ENCODE measurements around the gene MREG.
"Not testable (repeated sequence)": the region's sequence is repeated elsewhere in the genome, so short reads cannot be mapped to it uniquely, and the experiment has no call there.

Gene MREG

DNA sequence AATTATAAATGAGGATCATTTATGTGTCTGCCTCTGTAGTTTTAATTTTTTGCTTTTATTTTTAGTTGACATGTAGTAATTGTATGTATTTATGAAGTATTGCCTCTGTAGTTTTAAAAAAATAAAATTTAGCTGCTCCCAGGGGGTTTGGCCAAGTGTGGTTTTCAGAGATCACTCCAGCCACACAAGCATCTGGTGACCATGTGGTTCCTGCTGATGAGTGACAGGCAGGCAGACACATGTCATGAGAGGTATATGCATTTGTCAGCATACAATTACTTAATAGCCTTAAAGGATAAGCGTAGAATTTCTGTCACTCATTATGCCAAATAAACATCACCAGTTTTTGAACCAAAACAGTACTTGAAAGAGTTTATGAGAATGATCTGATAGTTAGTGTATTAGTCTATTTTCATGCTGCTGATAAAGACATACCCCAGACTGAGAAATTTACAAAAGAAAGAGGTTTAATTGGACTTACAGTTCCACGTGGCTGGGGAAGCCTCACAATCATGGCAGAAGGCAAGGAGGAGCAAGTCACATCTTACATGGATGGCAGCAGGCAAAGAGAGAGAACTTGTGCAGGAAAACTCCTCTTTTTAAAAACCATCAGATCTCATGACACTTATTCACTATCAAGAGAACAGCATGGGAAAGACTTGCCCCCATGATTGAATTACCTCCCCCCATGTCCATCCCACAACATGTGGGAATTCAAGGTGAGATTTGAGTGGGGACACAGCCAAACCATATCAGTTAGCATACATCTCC is 29.6 kb downstream of the MREG start:
- H3K4me3 Mint-ChIP-seq = no peak overlapping the region
- H3K4me1 Mint-ChIP-seq = no peaks in the 10 kb centered on the region
- no peaks in the 10 kb centered on the region for H3K27me3 Mint-ChIP-seq
- H3K36me3 Mint-ChIP-seq = peaks cover 24% of the 10 kb centered on the region
- no peak overlapping the region for H3K27ac Mint-ChIP-seq
- H3K9me3 Mint-ChIP-seq = no peaks in the 10 kb centered on the region

DNA sequence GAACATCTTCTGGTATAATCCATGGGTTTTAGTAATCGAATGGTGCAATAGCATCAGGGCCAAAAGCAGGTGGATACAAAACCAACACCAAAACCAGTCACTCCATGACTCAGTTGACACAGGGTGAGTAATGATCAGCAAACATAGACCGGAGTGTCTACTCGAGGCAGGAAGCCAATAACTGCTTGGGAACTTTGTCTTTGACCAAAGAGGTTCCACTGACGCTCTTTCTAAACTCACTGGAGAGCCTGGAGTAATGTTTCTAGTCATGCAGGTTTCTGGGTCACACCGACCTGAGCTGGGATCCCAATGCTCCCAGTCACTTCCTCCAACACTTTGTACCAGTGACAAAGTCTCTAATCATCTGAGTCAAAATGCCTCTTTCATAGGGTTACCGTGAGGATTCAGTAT is 30.9 kb downstream of the MREG start:
- Mint-ChIP-seq H3K27ac (no peak overlapping the region), H3K4me3 (no peak overlapping the region), H3K36me3 (peaks cover 29% of the 10 kb centered on the region), H3K4me1 (peaks cover 5% of the 10 kb centered on the region), H3K9me3 (no peaks in the 10 kb centered on the region), H3K27me3 (no peaks in the 10 kb centered on the region)

DNA sequence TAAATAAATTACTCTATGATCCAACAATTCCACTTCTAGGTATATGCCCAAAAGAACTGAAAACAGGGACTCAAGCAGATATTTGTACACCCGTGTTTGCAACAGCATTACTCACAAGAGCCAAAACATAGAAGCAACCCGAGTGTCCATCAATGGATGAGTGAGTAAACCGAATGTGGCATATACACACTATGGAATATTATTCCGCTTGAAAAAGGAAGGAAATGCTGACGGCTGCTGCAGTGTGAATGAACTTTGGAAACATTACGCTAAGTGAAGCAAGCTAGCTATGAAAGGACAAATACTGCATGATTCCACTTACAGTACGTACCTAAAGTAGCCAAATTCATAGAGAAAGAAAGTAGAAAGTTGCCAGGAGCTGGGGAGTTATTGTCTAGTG is 32.2 kb downstream of the MREG start:
- peaks cover 27% of the 10 kb centered on the region for H3K36me3 Mint-ChIP-seq
- no peak overlapping the region for H3K4me3 Mint-ChIP-seq
- H3K27ac Mint-ChIP-seq = no peak overlapping the region
- no peaks in the 10 kb centered on the region for H3K27me3 Mint-ChIP-seq
- no peaks in the 10 kb centered on the region for H3K9me3 Mint-ChIP-seq
- H3K4me1 Mint-ChIP-seq = peaks cover 5% of the 10 kb centered on the region

DNA sequence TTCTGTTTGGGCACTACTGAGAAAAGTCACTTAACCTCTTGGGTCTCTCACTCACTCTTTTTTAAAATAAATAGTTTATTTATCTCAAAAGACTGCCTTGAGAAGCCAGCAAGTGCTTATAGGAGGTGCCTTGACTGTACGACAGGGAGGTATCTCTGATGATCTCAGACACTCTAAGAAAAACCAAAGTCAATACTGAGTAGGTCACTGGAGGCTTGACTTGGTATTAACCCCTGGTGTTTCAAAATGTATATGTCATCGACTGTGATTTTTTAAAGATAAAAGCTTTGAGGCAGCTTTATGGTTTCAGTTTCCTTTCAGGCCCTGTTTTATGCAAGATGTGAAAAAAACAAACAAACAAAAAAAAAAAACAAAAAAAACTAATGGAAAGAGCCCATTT is 33.7 kb downstream of the MREG start:
- peaks cover 23% of the 10 kb centered on the region for H3K36me3 Mint-ChIP-seq
- no peaks in the 10 kb centered on the region for H3K9me3 Mint-ChIP-seq
- H3K4me3 Mint-ChIP-seq = no peak overlapping the region
- H3K27me3 Mint-ChIP-seq = no peaks in the 10 kb centered on the region
- peaks cover 5% of the 10 kb centered on the region for H3K4me1 Mint-ChIP-seq
- H3K27ac Mint-ChIP-seq = no peak overlapping the region

DNA sequence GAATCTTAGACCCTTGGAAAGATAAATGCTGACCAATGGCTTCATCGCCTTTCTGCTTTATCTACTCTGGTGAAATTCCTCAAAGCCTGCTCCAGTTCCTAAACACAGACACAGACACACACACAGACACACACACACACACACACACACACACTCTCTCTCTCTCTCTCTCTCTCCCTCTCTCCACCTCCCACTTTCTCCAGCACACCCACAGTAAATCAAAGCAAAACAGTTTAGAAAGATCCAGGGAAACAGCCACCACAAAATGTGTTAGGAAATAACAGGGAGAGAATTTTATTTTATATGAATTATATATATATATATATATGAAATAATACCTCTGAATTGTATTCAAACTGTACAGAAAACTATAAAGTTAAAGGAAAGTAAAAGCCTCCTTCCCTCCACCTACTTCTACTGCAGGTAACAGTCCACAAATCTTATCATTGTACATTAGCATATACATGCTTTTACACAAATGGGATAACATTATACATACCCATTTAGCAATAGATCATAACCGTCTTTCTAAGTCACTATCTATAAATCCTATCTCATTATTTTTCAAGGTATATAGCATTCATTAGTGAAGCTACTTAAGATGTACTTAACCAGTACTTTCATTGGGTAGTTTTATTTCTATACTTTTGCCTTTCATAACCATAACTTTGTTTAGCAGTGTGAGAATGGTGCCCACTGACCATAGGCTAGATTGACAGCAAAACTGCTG is 38.5 kb downstream of the MREG start:
- no peak overlapping the region for H3K27ac Mint-ChIP-seq

DNA sequence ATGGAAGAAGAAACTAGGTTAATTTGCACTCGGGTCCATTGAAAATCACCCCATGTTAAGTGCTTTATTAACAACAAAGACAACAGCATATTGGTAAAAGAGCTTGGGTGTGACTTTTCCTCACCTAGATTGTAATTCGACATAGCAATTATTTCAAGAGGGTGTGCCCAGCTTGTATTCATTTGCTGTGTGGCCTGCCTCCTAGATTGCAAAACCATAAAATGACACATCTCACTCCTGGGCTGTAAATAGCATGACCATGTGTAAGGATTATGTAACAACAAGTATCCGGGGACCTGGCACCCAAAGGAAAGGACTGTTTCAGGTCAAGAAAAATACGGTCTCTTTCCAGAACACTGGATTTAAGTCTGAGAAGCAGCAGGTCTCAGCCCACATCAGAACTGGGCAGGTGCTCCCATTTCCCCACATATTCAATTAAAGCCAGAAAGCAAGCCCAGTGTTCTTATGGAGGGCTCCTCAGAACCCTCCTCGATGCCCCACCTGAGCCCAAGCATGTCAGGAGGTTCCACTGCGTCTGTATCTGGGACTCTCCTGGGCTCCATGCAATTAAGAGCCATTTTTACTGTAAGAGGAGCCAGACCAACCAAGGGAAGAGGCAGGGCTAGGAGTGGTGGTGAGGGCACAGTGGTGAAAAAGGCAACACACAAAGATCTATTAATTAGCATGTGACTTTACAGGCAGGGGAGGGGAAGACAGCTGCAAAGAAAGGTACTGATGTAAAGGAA is 39.2 kb downstream of the MREG start:
- no peaks in the 10 kb centered on the region for H3K27me3 Mint-ChIP-seq
- H3K4me3 Mint-ChIP-seq = no peak overlapping the region
- no peak overlapping the region for H3K27ac Mint-ChIP-seq
- H3K9me3 Mint-ChIP-seq = peaks cover 6% of the 10 kb centered on the region
- H3K4me1 Mint-ChIP-seq = peaks cover 12% of the 10 kb centered on the region
- peaks cover 32% of the 10 kb centered on the region for H3K36me3 Mint-ChIP-seq

More for the DNA sequence above, 38.5 kb downstream of the MREG start:
- Mint-ChIP-seq H3K27me3 (no peaks in the 10 kb centered on the region), H3K9me3 (peaks cover 6% of the 10 kb centered on the region), H3K4me1 (peaks cover 12% of the 10 kb centered on the region), H3K4me3 (no peak overlapping the region), H3K36me3 (peaks cover 32% of the 10 kb centered on the region)

DNA sequence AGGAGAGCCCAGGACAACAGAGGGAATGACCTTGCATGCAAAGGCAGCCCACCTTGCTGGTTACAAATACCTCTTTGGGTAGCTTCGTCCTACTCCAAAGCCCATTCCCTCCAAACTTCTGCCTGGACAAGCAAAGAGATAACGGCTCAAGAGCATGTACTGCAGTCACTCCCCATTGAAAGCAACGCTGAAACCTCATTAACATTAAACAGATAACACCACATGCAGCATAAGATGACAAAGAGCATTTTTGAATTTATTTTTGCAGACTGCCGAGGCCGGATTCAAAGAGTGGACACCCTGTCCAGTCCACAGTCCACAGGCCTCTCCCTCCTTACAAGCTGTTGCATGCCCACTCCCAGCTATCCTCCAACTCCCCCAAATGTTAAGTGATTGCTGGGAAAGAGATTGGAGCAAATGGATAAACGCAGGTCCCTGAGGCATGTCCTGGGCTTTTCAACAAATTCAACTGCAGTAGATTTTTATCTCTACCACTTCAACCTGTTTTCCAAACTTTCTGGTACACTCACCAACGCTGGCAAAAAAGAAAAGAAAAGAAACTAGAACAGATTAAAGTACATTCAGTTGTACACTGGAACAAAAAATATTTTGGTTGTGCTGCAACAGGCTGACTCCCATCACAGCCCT is 40.1 kb downstream of the MREG start:
- Mint-ChIP-seq H3K36me3 (peaks cover 29% of the 10 kb centered on the region), H3K27me3 (no peaks in the 10 kb centered on the region), H3K27ac (no peak overlapping the region), H3K4me1 (peaks cover 13% of the 10 kb centered on the region), H3K9me3 (peaks cover 6% of the 10 kb centered on the region), H3K4me3 (no peak overlapping the region)

DNA sequence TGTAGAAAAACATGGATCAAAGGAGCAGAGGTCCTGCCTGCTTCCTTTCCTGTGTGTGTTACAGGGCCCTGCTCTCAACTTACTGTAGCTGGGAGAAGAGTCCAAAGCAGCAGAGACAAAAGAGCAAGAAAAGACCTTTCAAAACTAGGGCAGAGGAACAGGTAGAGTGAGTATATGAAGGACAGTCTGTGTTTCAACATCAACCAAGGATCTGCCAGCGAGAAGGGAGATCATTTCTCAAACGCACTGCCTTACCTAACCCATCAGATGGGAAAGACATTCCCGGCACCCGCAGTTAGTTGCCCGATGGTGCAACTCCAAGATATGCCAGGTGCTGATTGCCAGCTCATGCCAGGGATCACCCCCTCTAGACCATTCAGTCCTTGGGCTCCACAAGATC is 41.7 kb downstream of the MREG start:
- Mint-ChIP-seq H3K27ac (no peak overlapping the region), H3K4me1 (peaks cover 12% of the 10 kb centered on the region), H3K4me3 (no peak overlapping the region), H3K27me3 (no peaks in the 10 kb centered on the region), H3K9me3 (peaks cover 6% of the 10 kb centered on the region), H3K36me3 (peaks cover 26% of the 10 kb centered on the region)

DNA sequence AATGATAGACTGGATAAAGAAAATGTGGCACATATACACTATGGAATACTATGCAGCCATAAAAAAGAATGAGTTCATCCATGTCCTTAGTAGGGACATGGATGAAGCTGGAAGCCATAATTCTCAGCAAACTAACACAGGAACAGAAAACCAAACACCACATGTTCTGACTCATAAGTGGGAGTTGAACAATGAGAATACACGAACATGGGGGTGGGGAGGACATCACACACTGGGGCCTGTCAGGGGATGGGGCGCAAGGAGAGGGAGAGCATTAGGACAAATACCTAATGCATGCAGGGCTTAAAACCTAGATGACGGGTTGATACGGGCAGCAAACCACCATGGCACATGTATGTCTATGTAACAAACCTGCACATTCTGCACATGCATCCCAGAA is 42.5 kb downstream of the MREG start:
- H3K9me3 Mint-ChIP-seq, H3K4me3 Mint-ChIP-seq, H3K27ac Mint-ChIP-seq, H3K27me3 Mint-ChIP-seq: not testable (repeated sequence)
- H3K4me1 Mint-ChIP-seq = peaks cover 12% of the 10 kb centered on the region
- H3K36me3 Mint-ChIP-seq = peaks cover 21% of the 10 kb centered on the region

DNA sequence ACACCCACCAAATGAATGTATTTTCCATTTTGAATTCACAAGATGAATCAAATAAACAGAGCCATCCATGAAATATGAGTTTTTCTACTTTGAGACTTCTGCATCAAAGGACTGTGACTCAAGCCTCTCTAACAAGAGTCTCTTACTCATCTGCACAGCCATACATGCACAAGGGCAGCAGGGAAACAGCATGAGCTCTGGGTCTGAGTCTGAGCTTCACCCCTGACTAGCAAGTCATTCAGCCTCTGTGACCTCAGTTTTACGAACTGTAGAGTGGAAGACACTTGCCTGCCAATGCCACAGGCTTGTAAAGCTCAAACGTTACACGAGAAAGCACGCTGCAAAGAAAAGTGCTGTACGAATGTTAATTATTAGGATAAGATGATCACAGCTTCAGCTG is 42.9 kb downstream of the MREG start:
- peaks cover 12% of the 10 kb centered on the region for H3K4me1 Mint-ChIP-seq
- H3K4me3 Mint-ChIP-seq = no peak overlapping the region
- H3K36me3 Mint-ChIP-seq = peaks cover 21% of the 10 kb centered on the region
- H3K9me3 Mint-ChIP-seq = peaks cover 6% of the 10 kb centered on the region
- H3K27ac Mint-ChIP-seq = no peak overlapping the region
- H3K27me3 Mint-ChIP-seq = no peaks in the 10 kb centered on the region

DNA sequence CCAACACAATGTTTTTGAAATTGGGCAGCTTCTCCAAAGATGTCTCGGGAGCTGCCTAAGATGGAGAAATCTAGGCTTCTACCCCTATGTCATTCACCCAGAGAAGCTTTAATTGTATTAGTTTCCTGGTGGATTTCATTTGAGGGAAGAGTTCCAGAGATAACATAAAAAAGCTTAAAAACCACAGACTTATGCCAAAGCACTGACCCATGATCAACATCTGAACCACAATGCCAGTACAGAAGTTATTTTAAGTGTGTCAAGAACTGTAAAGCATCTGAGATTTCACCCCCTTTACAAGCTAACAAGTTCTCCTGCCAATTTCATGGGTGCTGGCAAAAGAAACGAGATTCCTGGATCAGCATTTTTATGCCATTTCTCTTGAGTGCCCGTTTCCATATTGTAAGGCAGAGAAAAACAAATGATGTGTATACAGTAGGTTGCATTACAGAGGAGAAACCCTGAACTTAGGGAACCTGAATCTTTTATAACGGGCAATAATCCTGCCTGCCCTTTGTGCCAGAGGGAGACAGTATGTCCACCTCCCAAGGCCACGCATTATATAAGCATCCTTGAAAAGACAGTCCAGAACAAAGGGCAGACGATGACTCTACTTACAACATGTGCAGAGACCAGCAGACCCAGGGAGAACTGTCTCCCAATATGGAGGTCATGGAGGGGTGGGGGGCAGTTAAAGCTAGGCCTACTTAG is 44.1 kb downstream of the MREG start:
- Mint-ChIP-seq H3K27me3 (no peaks in the 10 kb centered on the region), H3K4me3 (no peak overlapping the region), H3K4me1 (peaks cover 12% of the 10 kb centered on the region), H3K36me3 (peaks cover 21% of the 10 kb centered on the region), H3K9me3 (peaks cover 6% of the 10 kb centered on the region), H3K27ac (no peak overlapping the region)

DNA sequence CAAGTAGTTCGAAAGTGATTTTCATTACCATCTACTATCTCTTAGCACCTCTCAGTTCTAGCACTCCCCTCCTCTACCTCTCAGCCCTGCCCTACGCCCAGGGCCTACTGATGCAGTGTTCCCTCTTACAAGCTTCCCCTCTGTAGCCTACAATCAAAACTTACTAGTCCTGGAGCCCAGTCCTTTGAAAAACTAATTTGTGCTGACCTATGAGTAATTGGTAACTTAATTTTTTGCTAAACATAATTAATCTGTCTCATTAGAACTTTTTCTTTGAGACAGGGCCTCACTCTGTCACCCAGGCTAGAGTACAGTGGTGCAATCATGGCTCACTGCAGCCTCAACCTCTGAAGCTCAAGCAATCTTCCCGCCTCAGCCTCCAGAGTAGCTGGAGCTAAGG is 44.9 kb downstream of the MREG start:
- H3K9me3 Mint-ChIP-seq = peaks cover 6% of the 10 kb centered on the region
- H3K4me1 Mint-ChIP-seq = peaks cover 12% of the 10 kb centered on the region
- no peak overlapping the region for H3K27ac Mint-ChIP-seq
- H3K36me3 Mint-ChIP-seq = peaks cover 23% of the 10 kb centered on the region
- H3K4me3 Mint-ChIP-seq = no peak overlapping the region
- H3K27me3 Mint-ChIP-seq = no peaks in the 10 kb centered on the region

DNA sequence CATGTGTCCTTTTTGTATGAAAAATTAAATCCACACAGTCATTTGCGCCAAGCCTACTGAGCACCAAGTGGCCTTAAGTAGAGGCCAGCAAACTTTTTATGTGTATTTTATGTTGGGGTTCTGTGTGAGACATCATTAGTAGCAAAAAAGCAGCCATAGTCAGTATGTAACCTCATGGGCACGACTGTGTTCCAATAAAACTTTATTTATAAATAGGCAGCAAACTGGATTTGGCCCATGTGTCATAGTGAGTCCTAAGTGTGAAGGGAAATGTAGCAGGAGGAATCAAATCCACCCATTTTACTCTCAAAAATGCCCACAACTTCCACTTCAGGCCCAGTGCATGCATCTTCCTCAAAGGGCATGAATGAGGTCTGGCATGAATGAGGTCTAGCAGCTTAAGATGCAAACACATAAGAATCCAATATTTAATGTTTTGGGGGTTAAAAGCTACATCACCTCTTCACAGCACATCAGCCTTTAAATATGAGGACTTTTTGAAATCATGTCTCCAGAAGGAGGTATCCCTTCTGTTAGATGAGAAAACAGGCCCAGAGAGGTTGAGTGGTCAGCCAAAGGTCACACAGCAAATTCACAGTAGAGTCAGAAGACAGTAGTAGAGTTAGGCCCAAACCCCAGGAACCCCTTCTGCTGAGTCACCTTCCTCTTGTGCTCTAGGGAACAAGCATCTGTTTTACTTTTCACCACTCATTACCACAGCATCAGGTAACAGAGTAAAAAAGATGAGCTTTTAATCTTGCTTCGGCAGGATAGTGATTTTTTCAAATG is 45.6 kb downstream of the MREG start:
- Mint-ChIP-seq H3K36me3 (peaks cover 16% of the 10 kb centered on the region), H3K9me3 (peaks cover 6% of the 10 kb centered on the region), H3K27ac (no peak overlapping the region), H3K27me3 (no peaks in the 10 kb centered on the region), H3K4me1 (peaks cover 12% of the 10 kb centered on the region), H3K4me3 (no peak overlapping the region)

DNA sequence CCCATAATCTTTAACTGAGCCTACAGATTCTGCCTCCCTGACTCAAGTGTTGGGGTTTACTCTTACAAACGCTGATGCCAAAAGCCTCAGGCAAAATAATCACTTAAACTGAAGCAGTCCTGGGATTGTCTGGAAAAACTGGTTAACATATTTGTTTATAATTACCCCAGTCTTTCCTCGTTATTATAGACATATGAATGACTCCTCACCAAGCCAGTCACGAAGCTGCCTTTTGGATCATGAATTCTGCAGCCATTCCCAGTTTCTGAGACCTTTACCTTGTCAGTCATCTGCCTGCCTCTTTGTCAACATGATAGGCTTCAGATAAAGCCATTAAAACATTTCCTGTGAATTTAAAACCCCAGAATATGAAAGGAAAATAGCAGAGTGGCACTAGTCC is 46.4 kb downstream of the MREG start:
- Mint-ChIP-seq H3K9me3 (peaks cover 6% of the 10 kb centered on the region), H3K36me3 (peaks cover 15% of the 10 kb centered on the region), H3K4me1 (peaks cover 12% of the 10 kb centered on the region), H3K27ac (no peak overlapping the region), H3K4me3 (no peak overlapping the region), H3K27me3 (no peaks in the 10 kb centered on the region)
